HTR-8/SVneo (cell line): Measurements from ENCODE around the gene EIF4G3.
"Not testable (repeated sequence)": the region's sequence is repeated elsewhere in the genome, so short reads cannot be mapped to it uniquely, and the experiment has no call there.

Experiments used
- DNase-seq: peaks from one replicate; pipeline ENCODE4 v3.0.0; 2011; ENCODE audit warnings: low spot score, mixed read lengths; ENCODE audit not compliant: insufficient read length
- FAIRE-seq: peaks from 2 replicates; lab custom pipeline; 2011; peaks lifted over from hg19 to GRCh38; lab: Jason Lieb, UNC

The EIF4G3 gene, protein sequence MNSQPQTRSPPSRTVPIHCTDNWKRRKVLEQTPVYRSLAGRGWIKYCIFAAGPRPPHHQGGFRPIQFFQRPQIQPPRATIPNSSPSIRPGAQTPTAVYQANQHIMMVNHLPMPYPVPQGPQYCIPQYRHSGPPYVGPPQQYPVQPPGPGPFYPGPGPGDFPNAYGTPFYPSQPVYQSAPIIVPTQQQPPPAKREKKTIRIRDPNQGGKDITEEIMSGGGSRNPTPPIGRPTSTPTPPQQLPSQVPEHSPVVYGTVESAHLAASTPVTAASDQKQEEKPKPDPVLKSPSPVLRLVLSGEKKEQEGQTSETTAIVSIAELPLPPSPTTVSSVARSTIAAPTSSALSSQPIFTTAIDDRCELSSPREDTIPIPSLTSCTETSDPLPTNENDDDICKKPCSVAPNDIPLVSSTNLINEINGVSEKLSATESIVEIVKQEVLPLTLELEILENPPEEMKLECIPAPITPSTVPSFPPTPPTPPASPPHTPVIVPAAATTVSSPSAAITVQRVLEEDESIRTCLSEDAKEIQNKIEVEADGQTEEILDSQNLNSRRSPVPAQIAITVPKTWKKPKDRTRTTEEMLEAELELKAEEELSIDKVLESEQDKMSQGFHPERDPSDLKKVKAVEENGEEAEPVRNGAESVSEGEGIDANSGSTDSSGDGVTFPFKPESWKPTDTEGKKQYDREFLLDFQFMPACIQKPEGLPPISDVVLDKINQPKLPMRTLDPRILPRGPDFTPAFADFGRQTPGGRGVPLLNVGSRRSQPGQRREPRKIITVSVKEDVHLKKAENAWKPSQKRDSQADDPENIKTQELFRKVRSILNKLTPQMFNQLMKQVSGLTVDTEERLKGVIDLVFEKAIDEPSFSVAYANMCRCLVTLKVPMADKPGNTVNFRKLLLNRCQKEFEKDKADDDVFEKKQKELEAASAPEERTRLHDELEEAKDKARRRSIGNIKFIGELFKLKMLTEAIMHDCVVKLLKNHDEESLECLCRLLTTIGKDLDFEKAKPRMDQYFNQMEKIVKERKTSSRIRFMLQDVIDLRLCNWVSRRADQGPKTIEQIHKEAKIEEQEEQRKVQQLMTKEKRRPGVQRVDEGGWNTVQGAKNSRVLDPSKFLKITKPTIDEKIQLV (N-terminal part only)

DNA sequence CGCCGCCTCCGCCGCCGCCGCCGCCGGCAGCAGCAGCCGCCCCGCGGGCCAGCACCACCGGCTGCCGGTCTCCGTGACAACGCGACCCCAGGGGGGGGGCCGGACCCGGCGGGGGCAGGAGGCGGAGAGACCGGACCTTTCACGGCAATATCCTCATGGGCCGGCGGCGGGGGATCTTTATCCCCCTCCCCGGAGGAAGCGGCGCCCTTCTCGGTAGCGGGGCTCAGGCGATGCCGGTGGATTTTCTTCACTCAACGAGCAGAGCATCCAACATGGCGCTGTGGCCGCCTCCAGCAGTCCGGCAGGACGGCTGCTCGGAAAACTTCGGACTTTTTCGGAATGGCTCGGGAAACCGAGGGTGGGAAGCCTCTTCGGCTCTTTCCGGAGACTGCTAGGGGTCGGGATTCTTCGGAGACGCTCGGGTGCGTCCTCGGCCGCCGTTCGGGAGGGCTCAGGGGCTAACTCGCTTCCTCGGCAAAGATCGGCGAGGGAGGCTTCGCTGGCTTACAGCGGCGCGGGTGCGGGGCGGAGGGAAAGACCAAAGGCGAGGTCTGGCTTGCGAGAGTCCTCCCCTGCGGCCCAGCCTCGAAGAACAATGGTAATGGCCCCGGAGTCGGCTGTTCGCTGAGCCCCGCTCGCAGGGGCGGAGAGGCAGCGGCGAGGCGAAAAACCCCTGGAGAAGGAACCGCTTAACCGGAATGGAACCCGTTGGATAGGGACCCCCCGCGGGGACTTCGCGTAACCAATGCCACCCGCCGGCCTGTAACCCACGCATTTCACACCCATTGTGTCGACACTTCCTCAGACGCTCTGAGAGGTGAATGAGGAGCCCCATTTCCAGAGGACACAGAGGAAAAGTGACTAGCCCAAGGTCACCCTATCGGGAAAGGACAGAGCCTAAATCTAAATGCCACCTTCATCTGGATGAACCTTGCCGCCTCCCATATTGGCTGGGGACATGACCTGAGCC is at the start of gene EIF4G3:
Gene EIF4G3, minus strand, starts transcription at position 312 of the 970 bp plus-strand sequence. CDS start 174,155 bp downstream, outside the sequence.
- FAIRE-seq: peak; percentile 77

DNA sequence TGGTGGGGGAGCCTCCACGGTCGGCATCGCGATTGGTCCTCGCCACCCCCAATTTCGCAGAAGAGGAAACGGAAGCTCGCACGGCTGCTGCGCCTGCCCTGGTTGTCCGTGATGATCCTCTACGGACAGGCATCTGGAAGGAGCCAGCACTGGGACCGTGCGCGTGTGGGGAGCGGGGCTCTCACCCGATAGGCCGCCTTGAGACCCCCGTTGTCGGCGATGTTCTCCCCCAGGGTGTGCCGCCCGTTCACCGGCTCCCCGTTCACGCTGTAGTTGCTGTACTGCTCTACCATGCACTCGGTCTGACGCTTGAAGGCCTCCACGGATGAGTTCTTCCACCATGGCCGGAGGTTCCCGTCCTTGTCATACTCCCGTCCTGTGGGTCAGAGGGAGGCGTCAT is 48.4 kb upstream of the EIF4G3 start:
- FAIRE-seq (no peak), DNase-seq (no peak)

More for the DNA sequence above, at the start of gene EIF4G3:
- peak; percentile 85 for DNase-seq

DNA sequence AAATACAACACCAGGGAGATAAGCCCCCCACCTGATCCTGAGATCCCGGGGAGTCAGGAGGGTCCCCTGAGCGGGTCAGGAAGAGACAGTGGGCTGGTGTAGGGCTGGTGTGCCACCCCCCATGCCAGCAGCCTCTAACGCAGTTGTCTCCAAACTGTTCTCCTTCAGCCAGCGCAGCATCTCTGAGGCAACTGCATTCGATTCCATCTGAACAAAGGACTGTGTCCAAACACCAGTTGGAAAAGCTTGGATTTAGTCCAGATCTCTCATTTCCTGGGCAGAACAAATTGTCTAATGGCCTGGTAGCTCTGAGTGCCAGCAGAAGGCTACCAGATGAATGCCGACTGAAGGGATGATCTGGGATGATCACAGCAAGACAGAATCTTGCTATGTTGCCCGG is 44.1 kb upstream of the EIF4G3 start:
- no peak for DNase-seq
- no peak for FAIRE-seq

DNA sequence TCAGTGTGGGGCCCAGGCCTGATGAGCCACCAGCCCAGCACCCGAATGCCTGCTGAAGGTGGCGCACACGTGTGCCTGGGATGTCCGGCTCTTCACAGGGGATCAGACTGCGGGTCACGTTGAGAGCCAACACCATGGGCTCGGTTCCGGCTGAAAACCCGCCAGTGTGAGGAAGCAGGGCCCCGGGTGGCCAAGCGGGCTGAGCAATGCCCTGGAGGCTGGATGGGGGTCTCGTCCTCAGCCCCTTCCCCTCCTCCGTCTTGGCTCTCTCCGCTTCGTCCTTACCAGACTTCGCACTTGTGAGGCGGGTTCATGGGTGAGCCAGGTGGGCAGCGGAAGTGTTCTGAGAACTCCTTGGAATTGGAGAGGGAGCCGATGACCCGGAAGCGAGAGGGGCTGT is 43.0 kb upstream of the EIF4G3 start:
- no peak for DNase-seq
- no peak for FAIRE-seq

DNA sequence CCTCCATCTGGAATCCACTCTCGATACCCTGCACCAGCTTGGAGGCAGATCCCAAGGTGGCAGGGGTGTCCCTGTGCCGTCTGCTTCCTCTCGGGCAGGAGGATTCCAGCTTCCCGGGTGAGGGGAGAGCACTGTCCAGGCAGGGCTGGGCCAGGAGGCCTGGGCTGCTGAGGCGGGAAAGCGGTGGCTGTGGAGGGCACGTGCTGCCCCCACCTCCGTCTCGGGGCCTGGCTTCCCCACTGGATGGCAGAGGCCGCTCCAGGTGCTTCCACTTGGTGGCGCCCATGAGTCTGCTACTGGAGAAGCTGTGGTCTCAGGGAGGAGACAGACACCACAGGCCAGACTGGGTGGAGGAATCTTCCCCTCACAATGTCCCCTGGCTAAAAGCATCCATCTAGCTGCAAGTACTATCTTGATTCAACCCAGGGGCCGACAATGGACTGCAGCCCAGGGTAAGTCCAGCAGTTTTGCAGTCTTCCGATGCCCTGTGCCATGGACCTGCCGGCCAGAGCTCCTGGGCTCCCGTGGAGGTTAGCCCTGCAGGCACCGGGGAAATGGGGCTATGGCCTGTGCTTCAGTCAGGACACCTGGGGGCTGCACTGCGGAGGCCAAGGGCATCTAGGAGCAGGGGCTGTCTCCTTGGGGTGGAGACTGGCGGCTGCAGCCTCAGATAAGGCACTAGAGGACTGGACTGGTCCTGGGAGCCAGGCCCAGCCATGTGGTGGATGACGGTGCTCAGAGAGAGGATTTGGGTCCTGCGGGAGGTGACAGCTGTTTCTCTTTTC is 41.3 kb upstream of the EIF4G3 start:
- DNase-seq (peak; percentile 21), FAIRE-seq (no peak)

DNA sequence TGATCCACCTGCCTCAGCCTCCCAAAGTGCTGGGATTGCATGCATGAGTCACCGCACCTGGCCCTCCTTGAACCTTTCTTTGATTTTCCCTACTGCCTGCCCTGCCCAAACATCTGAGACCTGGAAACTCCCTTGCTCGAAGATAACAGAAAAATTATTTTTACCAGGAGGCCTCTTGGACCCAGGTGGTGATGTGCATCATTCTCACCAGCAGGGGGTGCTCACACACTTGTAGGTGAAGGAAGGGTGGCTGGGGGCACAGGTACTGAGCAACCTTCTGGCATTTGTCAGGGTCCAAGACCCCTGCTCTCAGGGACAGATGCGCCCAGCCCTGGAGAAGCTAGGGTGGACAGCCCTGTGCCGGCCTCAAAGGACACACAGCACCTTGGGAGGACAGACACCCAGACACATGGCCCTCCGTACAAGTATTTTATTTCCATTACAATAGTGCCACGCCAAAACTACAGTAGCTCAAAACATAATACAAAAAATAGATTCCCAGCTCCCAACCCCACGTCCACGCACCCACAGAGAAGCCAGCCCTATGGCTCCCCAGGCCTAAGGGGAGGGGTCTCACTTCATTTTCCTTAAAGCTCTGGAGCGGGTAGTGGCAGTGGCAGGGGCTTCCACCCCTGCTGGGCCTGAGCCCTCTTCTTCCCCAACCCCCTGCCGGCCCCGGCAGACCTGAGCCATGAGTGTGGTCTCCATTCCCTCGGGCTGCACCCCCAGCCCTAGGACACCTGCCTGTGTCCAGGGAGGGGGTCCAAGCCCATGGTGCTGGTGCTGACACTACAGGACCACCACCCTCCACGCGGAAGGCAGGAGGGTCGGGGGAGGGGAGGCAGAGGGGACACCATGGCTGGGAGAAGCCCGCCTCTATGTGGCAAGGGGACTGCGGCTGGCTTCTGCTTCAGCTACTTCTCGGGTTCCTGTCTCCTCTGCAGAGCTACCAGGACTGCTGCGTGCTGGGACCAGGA is 40.4 kb upstream of the EIF4G3 start:
- peak; percentile 21 for DNase-seq
- no peak for FAIRE-seq

DNA sequence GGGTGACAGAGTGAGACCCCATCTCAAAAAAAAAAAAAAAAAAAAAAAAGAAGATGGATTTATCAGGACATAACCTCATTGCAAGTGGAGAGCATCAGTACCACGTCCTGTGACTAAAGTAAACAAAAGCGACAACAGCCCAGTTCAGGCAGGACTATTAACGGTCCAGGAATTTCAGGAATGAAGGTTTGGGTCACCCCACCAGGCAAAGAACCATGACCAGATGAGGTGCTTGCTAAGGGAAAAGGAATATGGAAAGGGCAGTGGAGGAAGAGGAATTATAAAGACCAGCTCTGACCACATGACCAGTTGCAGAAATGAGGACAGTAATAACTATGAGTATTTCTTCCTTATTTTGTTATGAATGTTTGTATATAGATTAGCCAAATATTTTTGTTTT is 35.4 kb upstream of the EIF4G3 start:
- DNase-seq: no peak
- no peak for FAIRE-seq

DNA sequence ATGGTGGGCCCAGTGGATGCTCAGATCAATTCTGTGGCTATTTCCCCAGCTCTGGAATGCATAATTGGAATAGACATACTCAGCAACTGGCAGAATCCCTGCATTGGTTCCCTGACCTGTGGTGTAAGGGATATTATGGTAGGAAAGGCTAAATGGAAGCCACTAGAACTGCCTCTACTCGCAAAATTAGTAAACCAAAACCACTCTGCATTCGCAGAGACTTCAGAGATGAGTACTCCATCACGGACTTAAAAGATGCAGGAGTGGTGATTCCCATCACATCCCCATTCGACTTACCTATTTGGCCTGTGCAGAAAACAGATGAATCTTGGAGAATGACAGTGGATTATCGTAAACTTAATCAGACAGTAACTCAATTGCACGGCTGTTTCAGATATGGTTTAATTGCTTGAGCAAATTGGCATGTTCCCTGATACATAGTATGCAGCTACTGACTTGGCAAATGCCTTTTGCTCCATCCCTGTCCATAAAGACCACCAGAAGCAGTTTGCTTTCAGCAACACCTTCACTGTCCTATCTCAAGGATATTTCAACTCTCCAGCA is 31.5 kb upstream of the EIF4G3 start:
- FAIRE-seq, DNase-seq: not testable (repeated sequence)

DNA sequence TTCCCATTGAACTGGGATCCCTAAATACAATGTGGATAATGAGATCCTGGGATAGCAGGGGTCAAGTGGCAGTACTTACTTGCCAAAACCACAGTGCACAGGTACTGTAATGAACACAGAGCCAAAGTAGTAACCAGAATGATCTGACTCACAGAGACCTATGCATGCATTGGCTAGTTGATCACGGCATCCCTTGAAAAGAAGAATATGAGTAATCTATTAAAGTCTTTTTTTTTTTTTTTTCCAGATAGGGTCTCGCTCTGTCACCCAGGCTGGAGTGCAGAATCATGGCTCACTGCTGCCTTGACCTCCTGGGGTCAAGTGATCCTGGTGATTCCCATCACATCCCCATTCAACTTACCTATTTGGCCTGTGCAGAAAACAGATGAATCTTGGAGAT is 29.4 kb upstream of the EIF4G3 start:
- DNase-seq: no peak
- peak; percentile 28 for FAIRE-seq

DNA sequence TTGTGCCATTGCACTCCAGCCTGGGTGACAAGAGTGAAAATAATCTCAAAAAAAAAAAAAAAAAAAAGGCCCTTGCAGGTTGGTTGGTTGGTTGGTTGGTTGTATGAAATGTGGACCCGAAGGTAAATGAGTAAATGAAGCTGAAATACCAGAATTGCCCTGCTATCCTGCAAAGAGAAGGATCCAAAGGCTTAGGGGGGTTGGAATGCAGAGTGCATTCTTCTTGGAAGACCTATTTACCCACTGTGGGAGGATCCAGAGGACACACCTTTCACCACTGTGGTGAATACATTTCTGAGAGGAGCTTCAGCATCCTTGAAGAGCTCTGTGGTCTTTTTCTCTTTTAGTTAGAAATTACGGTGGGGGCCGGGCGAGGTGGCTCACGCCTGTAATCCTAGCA is 28.7 kb upstream of the EIF4G3 start:
- DNase-seq (no peak), FAIRE-seq (no peak)

DNA sequence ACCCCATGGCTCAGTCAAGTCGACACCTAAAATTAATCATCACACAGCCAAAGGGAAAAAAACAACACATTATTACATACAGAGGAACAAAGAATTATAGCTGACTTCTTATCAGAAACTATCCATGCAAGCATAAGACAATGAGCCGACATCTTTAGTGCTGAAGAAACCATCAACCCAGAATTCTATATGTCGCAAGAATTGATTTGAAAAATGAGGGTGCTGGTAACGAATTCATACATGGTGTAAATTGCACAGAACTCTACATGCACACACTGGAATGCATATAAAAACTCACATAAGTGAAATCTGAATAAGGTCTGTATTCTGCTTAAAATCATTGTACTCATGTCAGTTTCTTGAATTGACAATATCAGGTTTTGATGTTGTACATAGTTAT is 25.0 kb upstream of the EIF4G3 start:
- FAIRE-seq (no peak), DNase-seq (no peak)

DNA sequence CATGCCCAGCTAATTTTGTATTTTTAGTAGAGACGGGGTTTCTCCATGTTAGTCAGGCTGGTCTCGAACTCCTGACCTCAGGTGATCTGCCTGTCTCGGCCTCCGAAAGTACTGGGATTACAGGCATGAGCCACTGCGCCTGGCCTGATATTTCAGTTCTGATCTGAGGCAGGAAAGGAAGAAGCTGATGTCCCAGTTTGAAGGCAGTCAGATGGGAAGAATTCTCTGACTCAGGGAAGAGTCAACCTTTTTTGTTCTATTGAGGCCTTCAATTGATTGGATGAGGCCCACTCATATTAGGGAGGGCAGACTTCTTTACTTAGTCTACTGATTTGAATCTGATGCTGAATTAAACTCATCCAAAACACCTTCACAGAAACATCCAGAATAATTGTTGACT is 24.5 kb upstream of the EIF4G3 start:
- FAIRE-seq: not testable (repeated sequence)

DNA sequence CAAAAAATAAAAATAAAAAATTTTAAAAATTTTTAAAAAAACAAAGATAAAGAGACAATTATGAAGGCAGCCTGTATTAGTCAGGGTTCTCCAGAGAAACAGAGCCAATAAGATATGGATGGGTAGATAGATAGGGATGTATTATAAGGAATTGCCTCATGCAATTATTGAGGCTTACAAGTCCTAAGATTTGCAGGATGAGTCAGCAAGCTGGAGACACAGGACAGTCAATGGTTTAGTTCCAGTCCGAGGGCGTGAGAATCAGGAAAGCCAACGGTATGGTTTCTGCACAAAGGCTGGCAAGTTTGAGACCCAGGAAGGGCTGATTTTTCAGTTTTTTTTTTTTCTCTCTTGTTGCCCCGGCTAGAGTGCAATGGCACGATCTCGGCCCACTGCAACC is 24.1 kb upstream of the EIF4G3 start:
- no peak for DNase-seq
- no peak for FAIRE-seq

More for the DNA sequence above, 24.5 kb upstream of the EIF4G3 start:
- not testable (repeated sequence) for DNase-seq

DNA sequence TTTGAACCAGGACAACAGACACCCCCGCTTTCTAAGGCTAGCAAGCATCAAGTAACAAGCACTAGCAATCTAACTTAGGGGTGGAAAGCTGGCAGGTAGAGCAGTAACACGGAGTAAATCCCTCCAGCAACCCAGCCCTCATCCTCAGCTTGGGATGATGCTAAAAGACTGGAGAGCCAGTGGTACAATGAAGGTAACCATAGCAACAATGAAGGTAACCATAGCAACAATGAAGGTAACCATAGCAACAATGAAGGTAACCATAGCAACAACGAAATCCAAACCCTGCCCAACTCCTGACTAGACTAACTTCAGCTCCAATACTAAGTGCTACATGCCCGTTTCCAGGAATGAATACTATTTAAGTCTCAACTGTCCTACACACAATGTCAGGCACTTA is 22.2 kb upstream of the EIF4G3 start:
- no peak for DNase-seq
- no peak for FAIRE-seq

DNA sequence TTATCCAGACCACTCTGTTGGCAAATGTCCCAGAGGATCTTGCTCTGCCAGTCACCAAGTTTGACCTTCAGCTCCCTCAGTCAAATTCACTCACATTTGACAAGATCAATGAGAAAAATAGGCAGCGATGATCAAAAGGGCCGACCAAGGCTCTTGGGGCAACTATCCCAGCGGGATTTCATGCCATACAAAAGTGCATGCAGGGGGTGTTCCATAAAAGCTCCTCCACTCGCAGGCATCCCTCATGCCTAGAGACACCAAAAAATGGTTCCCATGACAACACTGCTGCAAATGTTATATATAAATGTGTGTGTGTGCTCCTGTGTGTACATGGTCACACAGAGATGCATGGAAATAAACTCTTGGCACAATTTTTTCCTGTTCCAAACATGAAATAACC is 16.2 kb upstream of the EIF4G3 start:
- DNase-seq (no peak), FAIRE-seq (no peak)

DNA sequence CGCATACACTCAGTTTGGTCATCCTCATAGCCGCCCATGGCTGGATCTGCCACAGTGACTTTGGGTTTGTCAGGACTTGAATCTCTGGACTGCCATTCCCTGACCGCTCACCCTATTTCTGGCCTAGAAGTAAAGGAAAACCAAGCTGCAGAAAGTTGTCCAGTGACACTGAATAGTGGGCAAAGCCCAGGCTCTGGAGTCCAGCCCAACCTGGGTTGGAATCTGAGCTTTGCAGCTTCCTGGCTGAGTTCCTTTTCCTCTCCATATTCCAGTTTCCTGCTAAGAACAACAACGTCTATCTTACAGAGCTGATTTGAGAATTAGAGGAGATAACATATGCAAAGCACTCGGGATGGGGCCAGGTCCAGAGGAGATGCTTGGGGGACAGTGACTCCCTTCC is 15.6 kb upstream of the EIF4G3 start:
- DNase-seq (no peak), FAIRE-seq (no peak)

DNA sequence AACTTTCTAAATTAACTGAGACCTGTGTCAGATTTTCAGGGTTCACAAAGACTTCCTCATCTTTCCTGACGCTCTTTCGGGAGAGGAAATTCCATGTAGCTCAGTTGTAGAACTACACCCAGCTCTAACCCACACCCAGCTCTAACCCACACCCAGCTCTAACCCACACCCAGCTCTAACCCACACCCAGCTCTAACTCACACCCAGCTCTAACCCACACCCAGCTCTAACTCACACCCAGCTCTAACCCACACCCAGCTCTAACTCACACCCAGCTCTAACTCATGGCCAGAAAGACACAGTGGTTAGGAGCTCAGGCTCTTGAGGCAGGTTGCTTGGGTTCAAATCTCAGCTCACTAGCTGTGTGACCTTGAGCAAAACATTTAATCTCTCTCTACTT is 14.1 kb upstream of the EIF4G3 start:
- FAIRE-seq, DNase-seq: not testable (repeated sequence)
